Lower lobe of right lung (tissue), 2 donors: ENCODE data around the gene SLC7A1. TPM values are rescaled to one million over a fixed set of nuclear protein-coding genes. Genes with fewer than 3 reads are reported as not detected.

Experiments used
- ATAC-seq, 2 donors: fragments of 200-7000 bp; cut with Tn5 transposase; one replicate each; pipeline ENCODE4 v1.9.1; 2020 to 2022; ENCODE audit warnings: mild to moderate bottlenecking in 2 of 2, moderate library complexity in 2 of 2
- DNase-seq: peaks from one replicate; pipeline ENCODE4 v3.0.0-alpha.2; 2020
- H3K27ac ChIP-seq: fragments of 200-600 bp; one replicate; pipeline ENCODE4 v1.8.0; 2022
- H3K27me3 ChIP-seq: fragments of 200-600 bp; one replicate; pipeline ENCODE4 v1.8.0; 2022; ENCODE audit warnings: low read depth
- H3K36me3 ChIP-seq: fragments of 200-600 bp; one replicate; pipeline ENCODE4 v1.8.0; 2022; ENCODE audit warnings: mild to moderate bottlenecking
- H3K4me1 ChIP-seq: fragments of 200-600 bp; one replicate; pipeline ENCODE4 v1.8.0; 2022
- H3K4me3 ChIP-seq: fragments of 200-600 bp; one replicate; pipeline ENCODE4 v1.8.0; 2022; ENCODE audit warnings: mild to moderate bottlenecking
- H3K9me3 ChIP-seq: fragments of 200-600 bp; one replicate; pipeline ENCODE4 v1.8.0; 2022
- intact Hi-C: fragments of 100-400 bp; cut with DNase I; formaldehyde crosslinking; loops from one replicate; pipeline ENCODE4 v1.11.0; 2022
- total RNA-seq: library from RNA; stranded (reverse); fragmentation: NEBNext Ultra II Directional; extraction: Animal tissue kit (Norgen Biotek cat#: 25700); gene quantifications from one replicate; pipeline ENCODE4 v1.2.1, GENCODE V29; 2021
- TF ChIP-seq, protein P1 (sequence below): fragments of 200-600 bp; IDR thresholded peaks from one replicate; pipeline ENCODE4 v1.8.0; 2022; ENCODE audit warnings: antibody characterized with exemption, mild to moderate bottlenecking
- donor health status: DM: no; HTN: yes; CAD: no; lungs with severe emphysema.

Gene SLC7A1
- total RNA-seq, 1 donor from 2014 or later = 19.2 TPM

DNA sequence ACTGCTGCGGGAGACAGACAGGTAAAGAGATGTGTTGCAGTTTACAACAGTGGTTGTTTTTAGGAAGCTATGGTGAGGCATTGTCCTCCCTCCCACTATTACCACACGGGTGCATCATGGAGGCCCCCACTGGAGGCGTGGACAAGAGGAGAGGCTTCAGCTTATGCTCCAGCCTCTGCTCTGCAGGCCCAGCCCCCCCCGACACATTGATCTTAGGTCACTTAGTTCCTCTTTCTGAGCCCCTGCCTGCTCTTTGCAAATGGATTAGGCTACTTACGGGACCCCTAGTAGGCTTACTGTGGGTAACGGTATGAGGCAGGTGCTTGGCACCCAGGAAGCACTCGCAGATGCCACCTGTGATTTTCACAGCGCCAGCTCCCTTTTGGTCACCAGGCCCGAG is 123.9 kb downstream of the SLC7A1 start:
- DNase-seq = no peak
- Histone ChIP-seq H3K27me3 (no peaks in the 10 kb centered on the region), H3K36me3 (no peaks in the 10 kb centered on the region), H3K27ac (no peak overlapping the region), H3K4me3 (no peak overlapping the region), H3K9me3 (no peaks in the 10 kb centered on the region), H3K4me1 (no peaks in the 10 kb centered on the region)
- intact Hi-C loops = no loop called here
- no peak for ATAC-seq
- TF ChIP-seq, protein P1, sequence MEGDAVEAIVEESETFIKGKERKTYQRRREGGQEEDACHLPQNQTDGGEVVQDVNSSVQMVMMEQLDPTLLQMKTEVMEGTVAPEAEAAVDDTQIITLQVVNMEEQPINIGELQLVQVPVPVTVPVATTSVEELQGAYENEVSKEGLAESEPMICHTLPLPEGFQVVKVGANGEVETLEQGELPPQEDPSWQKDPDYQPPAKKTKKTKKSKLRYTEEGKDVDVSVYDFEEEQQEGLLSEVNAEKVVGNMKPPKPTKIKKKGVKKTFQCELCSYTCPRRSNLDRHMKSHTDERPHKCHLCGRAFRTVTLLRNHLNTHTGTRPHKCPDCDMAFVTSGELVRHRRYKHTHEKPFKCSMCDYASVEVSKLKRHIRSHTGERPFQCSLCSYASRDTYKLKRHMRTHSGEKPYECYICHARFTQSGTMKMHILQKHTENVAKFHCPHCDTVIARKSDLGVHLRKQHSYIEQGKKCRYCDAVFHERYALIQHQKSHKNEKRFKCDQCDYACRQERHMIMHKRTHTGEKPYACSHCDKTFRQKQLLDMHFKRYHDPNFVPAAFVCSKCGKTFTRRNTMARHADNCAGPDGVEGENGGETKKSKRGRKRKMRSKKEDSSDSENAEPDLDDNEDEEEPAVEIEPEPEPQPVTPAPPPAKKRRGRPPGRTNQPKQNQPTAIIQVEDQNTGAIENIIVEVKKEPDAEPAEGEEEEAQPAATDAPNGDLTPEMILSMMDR = no peak

DNA sequence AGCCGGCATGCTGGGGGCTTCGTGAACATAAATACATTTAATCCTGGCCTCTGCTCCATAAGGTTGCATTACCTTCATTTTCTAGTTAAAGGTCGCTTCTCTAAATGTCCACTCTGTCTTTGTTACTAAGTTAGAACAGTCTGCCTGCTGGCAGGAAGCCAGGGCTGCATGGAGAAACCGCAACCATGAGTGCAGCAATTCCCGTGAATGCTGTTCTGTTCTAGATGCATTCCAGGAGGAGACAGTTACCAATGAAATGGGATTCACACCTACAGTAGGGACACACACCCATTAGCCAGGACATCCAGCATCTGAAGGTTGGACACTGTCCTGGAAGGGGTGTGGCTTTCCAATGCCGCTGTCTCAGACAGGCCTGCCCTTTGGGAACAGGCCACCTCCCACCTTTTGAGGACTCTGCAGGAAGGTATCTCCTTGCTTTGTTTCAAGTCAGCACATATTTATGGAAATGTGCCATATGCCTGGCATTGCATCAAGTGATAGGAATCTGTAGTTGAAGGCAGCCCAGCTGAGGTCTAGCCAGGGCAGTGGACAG is 129.7 kb downstream of the SLC7A1 start:
- intact Hi-C loops = no loop called here
- Histone ChIP-seq H3K9me3 (no peaks in the 10 kb centered on the region), H3K27me3 (no peaks in the 10 kb centered on the region), H3K4me3 (no peak overlapping the region), H3K27ac (no peak overlapping the region), H3K4me1 (no peaks in the 10 kb centered on the region), H3K36me3 (no peaks in the 10 kb centered on the region)
- ATAC-seq (peak in 1 of 2 donors; percentile 58), DNase-seq (no peak)
- TF ChIP-seq, protein P1 = no peak

DNA sequence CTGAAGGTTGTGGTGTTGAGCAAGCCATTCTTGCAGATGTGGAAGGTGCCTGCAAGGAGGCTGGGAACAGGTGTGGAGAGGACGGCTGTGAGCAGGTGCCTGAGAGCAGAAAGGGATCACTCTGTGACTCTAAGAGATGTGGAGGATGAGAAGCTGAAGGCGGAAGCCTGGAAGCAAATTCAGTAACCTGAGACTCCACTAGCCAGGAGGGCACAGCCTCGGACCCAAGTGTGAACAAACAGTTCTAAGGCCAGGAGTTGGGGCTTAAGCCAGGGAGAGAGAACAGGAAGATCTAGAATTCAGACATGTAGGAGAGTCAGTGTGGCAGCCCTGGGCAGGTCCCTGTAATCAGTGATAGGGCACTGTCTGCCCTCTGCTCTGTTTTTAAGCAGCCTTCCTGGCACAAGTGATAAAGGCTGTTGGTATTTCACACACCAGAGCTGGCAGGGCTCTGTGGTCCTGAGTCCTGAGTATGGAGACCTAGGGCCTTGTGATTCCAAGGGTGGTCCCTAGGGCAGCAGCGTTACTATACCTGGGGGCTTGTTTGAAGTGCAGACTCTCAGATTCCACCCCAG is 131.3 kb downstream of the SLC7A1 start:
- DNase-seq (no peak), ATAC-seq (no peak)
- H3K4me3 ChIP-seq = no peak overlapping the region
- no peaks in the 10 kb centered on the region for H3K36me3 ChIP-seq
- H3K4me1 ChIP-seq = no peaks in the 10 kb centered on the region
- TF ChIP-seq, protein P1 = no peak
- H3K9me3 ChIP-seq = no peaks in the 10 kb centered on the region
- intact Hi-C loops = no loop called here
- no peaks in the 10 kb centered on the region for H3K27me3 ChIP-seq
- H3K27ac ChIP-seq = no peak overlapping the region

DNA sequence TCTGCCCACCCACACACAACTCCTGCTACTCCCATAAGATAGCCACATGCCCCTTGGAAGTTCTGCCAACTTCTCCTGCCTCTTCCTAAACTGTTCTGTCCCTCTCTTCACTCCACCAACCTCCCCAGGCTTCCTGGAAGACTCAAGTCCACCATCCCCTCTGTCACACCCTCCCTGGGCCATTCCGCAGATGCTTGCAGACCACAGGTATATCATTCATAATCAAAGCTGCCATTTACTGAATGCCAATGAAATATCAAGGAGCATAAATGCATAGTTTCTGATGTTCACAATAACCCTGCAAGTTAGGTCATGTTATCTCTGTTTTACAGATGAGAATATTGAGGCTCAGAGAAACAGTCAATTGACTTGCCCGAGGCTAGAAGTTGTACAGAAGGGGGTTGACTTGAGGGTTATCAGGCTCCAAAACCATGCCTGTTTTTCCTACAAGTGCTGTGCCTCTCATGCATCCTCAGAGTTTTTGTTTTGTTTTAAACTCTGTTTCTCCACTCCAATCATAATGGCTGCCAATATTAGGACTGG is 135.6 kb downstream of the SLC7A1 start:
- Histone ChIP-seq H3K27me3 (no peaks in the 10 kb centered on the region), H3K27ac (no peak overlapping the region), H3K4me1 (no peaks in the 10 kb centered on the region), H3K9me3 (no peaks in the 10 kb centered on the region), H3K4me3 (no peak overlapping the region), H3K36me3 (no peaks in the 10 kb centered on the region)
- no peak for ATAC-seq
- intact Hi-C loops = no loop called here
- no peak for DNase-seq
- TF ChIP-seq, protein P1 = no peak
